MM.1S (cell line): ENCODE results near the gene C12orf42.

Experiments used
- EZH2 ChIP-seq: fragments of 300-600 bp; sonication (generic); optimal IDR thresholded peaks from 2 replicates; pipeline ENCODE3; 2017; ENCODE audit warnings: low read depth, mild to moderate bottlenecking, antibody characterized with exemption, low read length, mixed read lengths
- TF ChIP-seq, protein P1 (sequence below): fragments of 300-600 bp; sonication (generic); IDR thresholded peaks from 2 replicates; pipeline ENCODE4 v1.5.1; 2016; ENCODE audit warnings: antibody characterized with exemption, low read length, mixed read lengths

DNA sequence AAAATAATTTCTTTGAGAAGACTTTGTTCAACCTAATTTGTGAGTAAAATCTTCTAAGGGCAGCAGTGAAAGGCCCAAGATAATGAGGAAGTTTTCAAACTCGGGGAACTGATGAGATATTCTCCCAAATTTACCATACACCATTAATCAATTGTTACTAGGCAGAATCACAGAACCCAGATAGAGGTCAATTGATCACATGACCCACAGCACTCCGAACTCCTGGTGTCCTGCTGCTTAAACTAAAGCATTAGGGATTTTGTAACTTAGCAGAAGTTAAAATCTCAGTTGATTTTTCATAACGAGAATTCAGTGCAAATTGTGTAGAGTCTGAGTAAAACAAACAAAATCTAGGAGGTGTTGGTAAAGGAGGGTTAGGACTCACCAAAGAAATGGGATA is 207.8 kb downstream of the C12orf42 start:
- TF ChIP-seq, protein P1, sequence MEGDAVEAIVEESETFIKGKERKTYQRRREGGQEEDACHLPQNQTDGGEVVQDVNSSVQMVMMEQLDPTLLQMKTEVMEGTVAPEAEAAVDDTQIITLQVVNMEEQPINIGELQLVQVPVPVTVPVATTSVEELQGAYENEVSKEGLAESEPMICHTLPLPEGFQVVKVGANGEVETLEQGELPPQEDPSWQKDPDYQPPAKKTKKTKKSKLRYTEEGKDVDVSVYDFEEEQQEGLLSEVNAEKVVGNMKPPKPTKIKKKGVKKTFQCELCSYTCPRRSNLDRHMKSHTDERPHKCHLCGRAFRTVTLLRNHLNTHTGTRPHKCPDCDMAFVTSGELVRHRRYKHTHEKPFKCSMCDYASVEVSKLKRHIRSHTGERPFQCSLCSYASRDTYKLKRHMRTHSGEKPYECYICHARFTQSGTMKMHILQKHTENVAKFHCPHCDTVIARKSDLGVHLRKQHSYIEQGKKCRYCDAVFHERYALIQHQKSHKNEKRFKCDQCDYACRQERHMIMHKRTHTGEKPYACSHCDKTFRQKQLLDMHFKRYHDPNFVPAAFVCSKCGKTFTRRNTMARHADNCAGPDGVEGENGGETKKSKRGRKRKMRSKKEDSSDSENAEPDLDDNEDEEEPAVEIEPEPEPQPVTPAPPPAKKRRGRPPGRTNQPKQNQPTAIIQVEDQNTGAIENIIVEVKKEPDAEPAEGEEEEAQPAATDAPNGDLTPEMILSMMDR: no peak
- TF ChIP-seq EZH2: no peak
